KOPT-K1 (cell line): ENCODE measurements around the gene GNA15.

Experiments
- H3K27ac ChIP-seq: fragments of 200-600 bp; sonication (generic); 2 replicates; pipeline ENCODE4 v1.5.1; 2016; ENCODE audit warnings: antibody characterized with exemption, mild to moderate bottlenecking, low read depth, low read length; ENCODE audit not compliant: poor library complexity, severe bottlenecking
- H3K36me3 ChIP-seq: fragments of 200-600 bp; sonication (generic); 2 replicates; pipeline ENCODE4 v1.5.1; 2017; ENCODE audit warnings: antibody characterized with exemption, mild to moderate bottlenecking, low read length, moderate library complexity; ENCODE audit not compliant: insufficient read depth
- H3K9me3 ChIP-seq: fragments of 200-600 bp; sonication (generic); 2 replicates; pipeline ENCODE4 v1.5.1; 2017; ENCODE audit warnings: antibody characterized with exemption, low read length, mild to moderate bottlenecking; ENCODE audit not compliant: insufficient read depth, poor library complexity, severe bottlenecking

The GNA15 gene

DNA sequence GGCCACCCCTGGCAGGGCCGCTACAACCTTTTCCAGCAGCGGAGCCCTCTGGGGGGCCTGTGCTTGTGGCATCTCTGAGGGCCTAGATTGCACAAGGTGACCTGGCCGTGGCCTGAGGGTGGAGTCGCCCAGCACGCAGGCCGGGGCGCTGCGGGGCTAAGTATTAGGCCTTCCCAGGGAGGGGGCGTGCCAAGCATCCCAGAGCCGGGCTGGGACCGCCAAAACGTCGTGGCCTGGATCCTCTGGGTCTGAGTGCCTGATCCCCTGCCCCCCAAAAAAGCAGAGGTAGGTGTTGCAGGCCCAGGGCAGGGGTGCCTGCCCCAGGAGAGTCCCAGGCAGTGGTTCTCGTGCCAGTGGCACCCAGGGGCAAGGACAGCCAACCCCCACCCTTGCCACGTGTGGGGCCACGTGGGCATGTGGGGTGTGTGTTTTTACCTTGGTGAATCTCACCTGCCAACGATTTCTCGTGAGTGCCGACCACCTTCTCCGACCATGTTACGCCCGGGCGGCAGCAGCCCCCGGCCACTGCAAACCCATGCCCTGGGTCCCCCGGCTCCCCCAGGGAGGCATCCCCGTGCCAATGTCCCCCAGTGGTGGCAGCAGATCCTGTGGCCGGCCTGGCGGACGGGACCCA lies 12.6 kb upstream of the GNA15 start:
- H3K36me3 ChIP-seq = peaks cover 5% of the 10 kb centered on the region; the same call in 1 of the 2 replicates
- no peaks in the 10 kb centered on the region for H3K9me3 ChIP-seq
- no peak overlapping the region for H3K27ac ChIP-seq

GRCh38 chr19:3123956-3124355 lies 11.9 kb upstream of the GNA15 start:
- peaks cover 5% of the 10 kb centered on the region; the same call in 1 of the 2 replicates for H3K36me3 ChIP-seq
- no peaks in the 10 kb centered on the region for H3K9me3 ChIP-seq
- H3K27ac ChIP-seq = no peak overlapping the region

- peaks cover 5% of the 10 kb centered on the region; the same call in 1 of the 2 replicates for H3K36me3 ChIP-seq
- H3K9me3 ChIP-seq = no peaks in the 10 kb centered on the region
- no peak overlapping the region for H3K27ac ChIP-seq
Measured at GRCh38 chr19:3124630-3125029, 11.2 kb upstream of the GNA15 start.

GRCh38 chr19:3125900-3126524 lies 9.8 kb upstream of the GNA15 start:
- no peaks in the 10 kb centered on the region for H3K9me3 ChIP-seq
- peaks cover 5% of the 10 kb centered on the region; the same call in 1 of the 2 replicates for H3K36me3 ChIP-seq
- H3K27ac ChIP-seq = peak overlapping the region; percentile 6

- no peaks in the 10 kb centered on the region for H3K36me3 ChIP-seq
- peak overlapping the region; percentile 100 for H3K27ac ChIP-seq
- no peaks in the 10 kb centered on the region for H3K9me3 ChIP-seq
Measured at GRCh38 chr19:3129112-3129511, 6.7 kb upstream of the GNA15 start.

GRCh38 chr19:3131168-3131567 lies 4.7 kb upstream of the GNA15 start:
- Histone ChIP-seq H3K9me3 (no peaks in the 10 kb centered on the region), H3K27ac (peak overlapping the region; percentile 100), H3K36me3 (no peaks in the 10 kb centered on the region)

DNA sequence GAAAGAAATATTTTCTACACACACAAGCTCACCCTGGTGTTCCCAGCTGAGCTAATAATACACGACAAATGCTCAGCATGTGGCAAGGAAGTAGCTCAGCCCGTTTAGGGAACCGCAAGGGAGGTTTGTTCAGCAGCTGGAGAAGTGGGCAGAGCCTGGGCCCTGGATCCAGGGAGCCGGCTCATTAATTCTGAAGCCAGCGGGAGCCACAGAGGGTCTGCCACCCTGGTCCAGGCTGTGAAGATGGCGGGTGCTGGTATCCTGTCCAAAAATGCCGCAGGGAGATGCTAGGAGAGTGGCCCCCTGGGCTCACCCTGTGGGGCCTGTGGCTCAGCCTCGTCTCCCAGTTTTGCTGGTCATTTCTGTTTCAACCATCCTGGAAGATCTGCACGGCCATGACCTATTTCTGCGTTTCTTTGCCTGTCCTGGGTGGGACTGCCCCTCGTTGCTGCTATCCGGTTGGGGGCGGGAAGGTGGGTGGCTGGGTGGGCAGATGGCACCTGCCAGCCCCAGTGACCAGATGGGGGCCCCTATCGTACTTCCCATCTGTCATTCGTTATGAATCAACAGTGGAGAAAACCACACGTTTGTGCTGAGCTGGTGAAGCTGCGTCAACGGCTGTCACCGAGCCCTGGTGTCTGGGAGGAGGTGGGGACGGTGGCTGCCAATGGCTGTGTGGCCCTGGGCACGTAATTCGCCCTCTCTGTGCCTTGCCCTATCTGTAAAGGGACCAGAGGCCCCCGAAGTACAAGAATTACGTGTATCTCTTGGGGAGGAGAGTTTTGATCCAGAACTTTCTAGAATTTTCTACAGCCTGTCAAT lies 2.7 kb upstream of the GNA15 start:
- H3K36me3 ChIP-seq = peaks cover 15% of the 10 kb centered on the region; the same call in 1 of the 2 replicates
- peak overlapping the region; percentile 100 for H3K27ac ChIP-seq
- H3K9me3 ChIP-seq = no peaks in the 10 kb centered on the region

DNA sequence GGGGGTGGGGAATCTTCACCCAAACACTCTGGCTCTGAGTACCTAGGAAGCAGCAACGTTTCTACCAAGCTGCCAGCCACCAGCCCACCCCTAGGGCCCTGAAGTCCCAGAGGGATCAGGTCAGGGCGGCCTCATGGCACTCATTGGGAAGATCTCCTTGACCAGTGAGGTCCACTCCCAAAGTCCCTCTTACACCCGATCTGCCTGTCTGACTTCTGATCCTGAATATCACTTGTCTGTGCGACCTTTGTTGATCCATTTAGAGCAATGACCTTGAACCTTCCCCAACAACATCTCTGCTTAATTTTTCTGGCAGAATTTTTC lies 2.1 kb upstream of the GNA15 start:
- no peaks in the 10 kb centered on the region for H3K9me3 ChIP-seq
- peak overlapping the region; percentile 100 for H3K27ac ChIP-seq
- H3K36me3 ChIP-seq = peaks cover 15% of the 10 kb centered on the region; the same call in 1 of the 2 replicates

DNA sequence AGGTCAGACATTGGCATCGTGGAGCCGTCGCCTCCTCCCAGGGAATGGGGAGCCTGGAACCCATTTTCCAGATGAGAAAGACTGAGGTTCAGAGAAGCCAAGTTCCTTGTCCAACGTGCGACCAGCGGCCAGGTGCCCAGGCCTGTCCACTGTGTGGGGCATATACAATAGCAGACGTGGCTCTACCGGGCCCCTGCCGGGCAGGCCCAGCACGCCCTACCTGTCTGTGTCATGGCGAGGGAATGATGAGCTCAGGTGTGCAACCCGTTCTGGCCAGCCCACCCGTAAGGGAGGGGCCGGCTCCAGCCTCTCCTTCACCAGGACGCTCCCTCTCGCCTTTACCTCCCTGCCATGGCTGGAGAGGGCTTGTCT lies 837 bp downstream of the GNA15 start:
- peak overlapping the region; percentile 100 for H3K27ac ChIP-seq
- H3K9me3 ChIP-seq = no peaks in the 10 kb centered on the region
- H3K36me3 ChIP-seq = peaks cover 41% of the 10 kb centered on the region

DNA sequence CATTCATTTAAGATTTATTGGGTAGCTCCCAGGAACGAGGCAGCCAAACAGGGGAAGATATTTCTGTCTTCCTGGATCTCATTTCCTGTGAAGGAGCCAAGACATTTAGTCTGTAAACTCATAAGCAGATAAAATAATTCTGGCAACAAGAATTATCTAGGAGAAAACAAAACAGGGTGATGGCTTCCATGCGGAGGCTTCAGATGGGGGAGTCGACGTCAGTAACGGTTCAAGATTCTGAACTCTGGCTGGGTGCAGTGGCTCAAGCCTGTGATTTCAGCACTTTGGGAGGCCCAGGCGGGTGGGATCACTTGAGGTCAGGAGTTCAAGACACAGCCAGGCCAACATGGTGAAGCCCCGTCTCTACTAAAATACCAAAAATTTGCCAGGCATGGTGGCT lies 1.3 kb downstream of the GNA15 start:
- peaks cover 46% of the 10 kb centered on the region for H3K36me3 ChIP-seq
- H3K9me3 ChIP-seq = no peaks in the 10 kb centered on the region
- H3K27ac ChIP-seq = peak overlapping the region; percentile 100

DNA sequence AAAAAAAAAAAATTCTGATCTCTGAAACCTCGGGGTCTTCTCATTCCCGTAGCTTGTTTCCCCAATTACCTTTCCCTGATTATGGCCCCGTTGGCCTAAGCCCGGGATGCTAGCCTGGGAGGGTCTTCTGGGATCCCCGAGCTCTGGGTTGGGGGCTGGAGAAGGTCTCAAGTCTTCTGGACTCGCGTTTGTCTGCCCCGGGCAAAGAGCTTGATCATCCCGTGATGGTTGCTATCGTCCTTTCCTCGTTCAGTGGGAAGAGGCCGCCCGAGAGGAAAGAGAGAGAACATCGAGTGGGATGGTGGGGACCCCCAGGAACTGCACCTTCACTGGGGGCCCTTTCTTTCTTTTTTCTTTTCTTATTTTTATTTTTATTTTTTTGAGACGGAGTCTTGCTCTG lies 2.4 kb downstream of the GNA15 start:
- H3K36me3 ChIP-seq = peaks cover 57% of the 10 kb centered on the region
- no peaks in the 10 kb centered on the region for H3K9me3 ChIP-seq
- H3K27ac ChIP-seq = peak overlapping the region; percentile 100

- H3K27ac ChIP-seq = peak overlapping the region; percentile 100
- peaks cover 71% of the 10 kb centered on the region for H3K36me3 ChIP-seq
- H3K9me3 ChIP-seq = no peaks in the 10 kb centered on the region
Measured at GRCh38 chr19:3140667-3141038, 4.8 kb downstream of the GNA15 start.

GRCh38 chr19:3142292-3142670 lies 6.4 kb downstream of the GNA15 start:
- Histone ChIP-seq H3K36me3 (peaks cover 77% of the 10 kb centered on the region), H3K9me3 (no peaks in the 10 kb centered on the region), H3K27ac (peak overlapping the region; percentile 100)

GRCh38 chr19:3142781-3143337 lies 7.0 kb downstream of the GNA15 start:
- Histone ChIP-seq H3K9me3 (no peaks in the 10 kb centered on the region), H3K27ac (peak overlapping the region; percentile 100), H3K36me3 (peaks cover 78% of the 10 kb centered on the region)

DNA sequence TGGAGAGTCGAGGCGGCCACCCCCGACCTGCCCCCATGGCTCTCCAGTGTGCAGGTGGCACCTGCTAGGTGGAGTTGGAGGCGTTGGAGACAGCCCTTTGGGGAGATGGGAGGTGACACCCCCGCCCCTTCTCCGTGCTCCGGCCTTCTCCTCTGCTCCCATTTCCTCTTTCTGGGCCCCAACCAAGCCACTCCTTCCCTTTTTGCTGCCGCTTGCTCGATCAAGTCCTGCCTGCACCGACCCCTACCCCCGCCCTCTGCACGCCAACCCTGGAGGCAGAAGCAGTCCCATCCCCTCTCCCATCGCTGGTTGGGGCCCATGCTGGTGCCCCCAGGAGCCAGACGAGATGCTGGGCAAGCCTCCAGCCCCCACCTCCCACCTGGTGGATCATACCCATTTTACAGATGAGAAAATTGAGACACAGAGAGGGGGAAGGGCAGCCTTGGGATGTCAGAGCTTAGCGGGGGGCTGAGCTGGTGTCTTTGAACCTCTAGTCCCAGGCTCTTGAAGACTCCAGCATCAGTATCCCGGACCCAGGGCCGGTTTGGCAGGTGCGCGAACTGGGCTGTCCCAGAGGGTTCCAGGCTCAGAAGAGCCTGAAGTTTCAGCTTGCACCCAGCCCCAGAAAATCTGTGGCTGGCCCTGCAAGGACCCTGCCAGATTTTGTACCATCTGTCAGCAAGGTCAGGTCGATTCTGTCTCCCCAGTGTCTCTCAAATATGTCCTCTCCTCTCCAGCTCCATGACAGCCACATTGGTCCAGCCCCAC lies 10.3 kb downstream of the GNA15 start:
- H3K27ac ChIP-seq = peak overlapping the region; percentile 62
- H3K36me3 ChIP-seq = peaks cover 90% of the 10 kb centered on the region

More for the DNA sequence above, 10.3 kb downstream of the GNA15 start:
- H3K9me3 ChIP-seq = no peaks in the 10 kb centered on the region
